CD4-positive, alpha-beta T cell treated with Interleukin-12 subunit alpha and Interleukin-12 subunit beta, for 1 hour (primary cell): ENCODE measurements around the gene GRIFIN.
"Not testable (repeated sequence)": the region's sequence is repeated elsewhere in the genome, so short reads cannot be mapped to it uniquely, and the experiment has no call there.

Experiments
- DNase-seq: peaks from one replicate; pipeline ENCODE4 v3.0.0-alpha.2; 2020

GRIFIN gene

GRCh38 chr7:2477447-2478398 is 1.5 kb upstream of the GRIFIN start:
- peak; percentile 70 for DNase-seq

GRCh38 chr7:2476776-2477446 is 713 bp upstream of the GRIFIN start:
- no peak for DNase-seq

DNA sequence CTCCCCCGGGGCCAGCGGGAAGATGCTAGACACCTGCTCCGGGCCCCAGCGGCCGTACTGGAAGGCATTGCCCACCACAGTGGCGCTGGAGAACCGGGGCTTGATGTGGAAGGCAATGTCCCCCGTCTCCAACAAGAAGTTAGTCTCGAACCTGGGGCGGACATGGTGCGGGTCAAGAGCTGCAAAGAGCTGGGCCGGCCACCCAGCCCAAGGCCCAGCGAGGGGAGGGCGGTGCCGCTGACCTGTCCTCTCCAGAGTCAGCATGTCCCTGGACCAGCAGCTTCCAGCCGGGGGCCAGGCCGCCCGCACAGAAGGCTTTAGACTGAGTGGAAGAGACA is 551 bp downstream of the GRIFIN start:
- DNase-seq, result no peak

GRCh38 chr7:2474813-2475677 is 1.2 kb downstream of the GRIFIN start:
- DNase-seq, result no peak

DNA sequence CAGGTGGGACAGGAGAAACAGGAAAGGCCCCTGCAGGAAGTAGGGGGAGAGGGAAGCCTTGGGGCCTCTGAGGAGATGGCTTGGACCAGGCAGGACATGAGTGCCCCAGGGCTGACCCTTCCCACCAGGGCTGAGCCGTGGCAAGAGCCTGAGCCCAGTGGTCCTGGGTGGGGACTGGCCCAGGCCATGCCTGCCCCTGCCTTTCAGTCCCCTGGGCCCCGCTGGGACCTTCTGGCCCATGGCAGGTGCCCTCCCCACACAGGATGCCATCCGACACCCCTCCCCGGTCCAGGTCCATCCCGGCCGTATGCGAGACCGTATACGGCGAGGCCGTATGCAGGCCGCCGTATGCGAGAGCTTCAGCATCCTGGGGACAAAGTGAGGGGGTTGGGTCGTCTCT is 2.0 kb downstream of the GRIFIN start:
- DNase-seq, result no peak

GRCh38 chr7:2473496-2474180 is 2.6 kb downstream of the GRIFIN start:
- DNase-seq, result no peak

DNA sequence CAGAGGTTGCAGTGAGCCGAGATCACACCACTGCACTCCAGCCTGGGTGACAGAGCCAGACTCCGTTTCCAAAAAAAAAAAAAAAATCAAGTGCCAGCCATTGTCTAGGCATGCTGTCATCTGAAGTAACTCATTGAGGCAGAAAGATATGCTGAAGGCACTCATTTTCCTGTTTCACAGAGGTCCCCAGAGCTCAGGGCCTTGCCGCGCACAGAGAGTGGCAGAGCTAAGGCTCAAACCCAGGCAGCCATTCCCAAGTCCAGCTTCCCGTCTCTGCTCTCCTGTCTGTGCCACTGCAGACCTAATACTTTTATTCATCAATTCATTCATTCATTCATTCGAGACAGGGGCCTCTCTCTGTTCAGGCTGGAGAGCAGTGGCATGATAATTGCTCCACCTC is 3.5 kb downstream of the GRIFIN start:
- DNase-seq, result no peak

- DNase-seq, result no peak
These were observed 4.8 kb downstream of the GRIFIN start for GRCh38 chr7:2471396-2471795.

DNA sequence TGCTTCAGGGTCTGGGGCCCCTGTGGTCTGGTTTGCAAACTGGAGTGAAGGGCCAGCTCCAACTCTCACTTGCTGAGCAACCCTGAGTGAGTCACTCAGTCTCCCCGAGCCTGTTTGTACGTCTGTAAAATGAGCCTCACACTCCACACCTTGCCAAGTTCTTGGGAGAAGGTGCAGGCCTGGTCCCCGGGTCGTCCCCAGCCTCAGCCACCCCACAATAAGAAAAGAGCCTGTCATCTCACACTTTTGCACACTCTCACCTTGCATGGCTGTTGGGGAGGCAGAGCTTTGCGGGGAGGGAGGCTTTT is 5.2 kb downstream of the GRIFIN start:
- no peak for DNase-seq

- DNase-seq, result no peak
These were observed 5.8 kb downstream of the GRIFIN start for GRCh38 chr7:2470204-2471021.

GRCh38 chr7:2469460-2470203 is 6.6 kb downstream of the GRIFIN start:
- DNase-seq, result not testable (repeated sequence)

GRCh38 chr7:2468227-2468626 is 8.0 kb downstream of the GRIFIN start:
- DNase-seq, result no peak

DNA sequence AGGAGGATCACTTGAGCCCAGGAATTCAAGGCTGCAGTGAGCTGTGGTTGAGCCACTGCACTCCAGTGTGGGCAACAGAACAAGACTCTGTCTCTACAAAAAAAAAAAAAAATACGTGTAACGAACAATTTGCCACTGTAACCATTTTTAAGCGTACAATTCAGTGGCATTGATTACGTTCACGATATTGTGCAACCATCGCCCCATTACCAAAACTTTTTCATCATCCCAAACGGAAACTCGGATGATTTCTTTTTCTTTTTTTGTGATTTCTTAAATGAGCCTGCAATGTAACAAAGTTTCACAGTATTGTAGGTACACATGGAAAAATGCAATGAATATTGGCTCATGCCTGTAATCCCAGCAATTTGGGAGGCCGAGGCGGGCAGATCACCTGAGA is 9.5 kb downstream of the GRIFIN start:
- DNase-seq, result no peak

DNA sequence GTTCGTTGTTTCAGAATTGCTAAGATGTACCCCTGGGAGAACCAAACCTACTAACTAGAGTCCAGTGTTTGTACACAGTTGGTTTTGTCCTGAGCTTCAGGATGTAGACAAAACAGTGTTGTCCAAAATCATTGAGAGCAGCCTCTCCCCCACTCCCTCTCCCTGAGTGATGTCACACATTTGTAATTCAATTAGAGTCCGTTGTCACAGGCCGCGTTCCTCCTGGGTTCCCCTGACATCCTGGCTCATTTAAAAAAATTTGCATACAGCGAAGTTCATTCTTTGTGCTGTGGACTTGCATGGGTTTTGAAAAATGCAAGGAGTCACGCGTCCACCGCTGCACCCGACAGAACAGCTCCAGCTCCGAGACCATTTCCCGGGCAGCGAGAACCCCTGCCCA is 10.3 kb downstream of the GRIFIN start:
- DNase-seq, result no peak

DNA sequence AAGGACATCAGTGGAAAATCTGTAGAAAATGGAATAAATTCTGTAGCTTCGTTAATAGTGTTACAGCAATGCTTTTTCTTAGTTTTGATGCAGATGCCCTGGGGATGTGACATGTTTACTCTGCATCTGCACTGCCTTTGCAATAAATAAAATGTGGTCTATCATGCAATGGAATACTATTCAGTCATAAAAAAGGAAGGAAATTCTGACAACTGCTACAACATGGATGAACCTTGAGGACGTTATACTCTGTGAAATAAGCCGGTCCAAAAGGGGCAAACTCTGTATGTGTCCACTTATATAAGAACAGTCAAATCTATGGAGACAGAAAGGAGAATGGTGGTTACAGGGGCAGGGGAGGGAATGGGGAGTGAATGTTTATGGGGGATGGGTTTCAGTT is 13.5 kb downstream of the GRIFIN start:
- DNase-seq, result no peak

DNA sequence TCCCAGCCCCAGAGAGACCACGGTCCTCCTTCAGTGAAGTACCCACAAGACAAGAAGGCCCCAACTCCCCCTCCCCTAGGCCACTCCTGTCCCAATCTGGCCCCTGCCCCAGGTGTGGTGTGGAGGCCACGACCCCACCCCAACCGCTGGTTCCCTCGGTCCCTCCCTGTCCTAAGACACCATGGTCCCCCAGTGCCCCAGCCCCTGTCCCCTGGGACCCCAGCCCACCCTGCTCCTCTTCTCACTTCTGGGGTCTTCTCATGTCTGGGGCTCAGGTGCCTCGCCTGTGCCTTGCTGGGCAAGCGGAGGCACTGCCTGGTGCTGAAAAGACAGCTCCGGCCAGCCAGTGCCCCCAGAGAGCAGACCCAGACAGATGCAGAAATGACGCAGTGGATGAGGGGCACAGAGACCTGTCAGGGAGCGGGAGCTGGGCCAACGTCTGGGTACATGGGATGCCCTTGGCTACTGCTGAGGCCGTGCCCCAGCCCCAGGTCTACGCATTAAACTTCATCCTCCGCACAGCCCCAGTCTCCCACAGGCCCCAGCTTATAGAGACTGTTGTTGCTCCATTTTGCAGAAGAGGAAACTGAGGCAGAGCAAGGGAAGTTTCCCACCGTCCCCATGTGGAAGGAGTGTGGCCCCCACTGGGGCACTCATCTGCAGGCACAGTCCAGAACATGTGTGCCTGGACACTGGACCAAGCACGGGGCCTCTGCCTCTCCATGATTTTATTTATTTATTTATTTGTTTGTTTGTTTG is 14.8 kb downstream of the GRIFIN start:
- DNase-seq, result no peak

- DNase-seq, result no peak
These were observed 15.6 kb downstream of the GRIFIN start for GRCh38 chr7:2460641-2461040.

DNA sequence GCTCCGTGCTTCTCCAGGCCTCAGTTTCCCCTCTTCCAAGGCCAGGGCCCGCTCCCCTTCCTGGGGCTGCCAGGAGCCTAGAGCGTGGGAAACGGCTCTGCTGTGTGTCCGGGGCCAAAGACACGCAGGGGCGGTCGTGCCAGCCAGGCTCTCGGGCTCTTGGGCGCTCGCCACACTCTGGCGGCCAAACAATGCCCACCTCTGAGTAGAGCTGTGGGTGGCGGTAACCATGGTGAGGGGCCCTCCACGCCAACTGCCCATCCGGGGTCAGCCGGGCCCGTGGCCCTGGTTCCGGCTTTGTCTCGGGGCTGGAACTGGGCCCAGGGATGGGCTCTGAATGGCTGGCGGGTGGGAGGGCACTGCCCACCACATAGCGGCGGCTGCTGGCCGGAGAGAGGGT is 16.0 kb downstream of the GRIFIN start:
- no peak for DNase-seq

DNA sequence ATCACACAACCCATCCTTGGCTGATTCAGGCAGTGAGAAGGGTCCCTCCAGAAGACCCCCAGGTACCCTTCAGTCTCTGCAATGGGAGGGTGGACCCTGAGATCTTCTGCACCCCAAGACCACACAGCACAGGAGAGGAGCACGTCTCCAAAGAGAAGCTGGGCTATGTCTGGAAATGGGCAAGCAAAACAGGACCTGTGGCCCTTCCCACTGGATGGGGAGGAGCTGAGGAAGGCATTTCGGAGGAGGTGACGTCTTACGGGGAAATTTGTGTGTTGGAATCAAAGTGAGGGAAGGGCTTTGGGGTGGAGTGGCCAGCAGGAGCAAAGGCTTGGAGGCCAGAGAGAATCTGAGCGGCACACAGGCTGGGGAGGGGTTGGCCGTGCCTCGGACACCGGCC is 16.5 kb downstream of the GRIFIN start:
- DNase-seq, result no peak

- DNase-seq, result not testable (repeated sequence)
These were observed 22.3 kb downstream of the GRIFIN start for GRCh38 chr7:2453849-2454248.
